Measurements from ENCODE around the gene ARHGEF2.

The ARHGEF2 gene

DNA sequence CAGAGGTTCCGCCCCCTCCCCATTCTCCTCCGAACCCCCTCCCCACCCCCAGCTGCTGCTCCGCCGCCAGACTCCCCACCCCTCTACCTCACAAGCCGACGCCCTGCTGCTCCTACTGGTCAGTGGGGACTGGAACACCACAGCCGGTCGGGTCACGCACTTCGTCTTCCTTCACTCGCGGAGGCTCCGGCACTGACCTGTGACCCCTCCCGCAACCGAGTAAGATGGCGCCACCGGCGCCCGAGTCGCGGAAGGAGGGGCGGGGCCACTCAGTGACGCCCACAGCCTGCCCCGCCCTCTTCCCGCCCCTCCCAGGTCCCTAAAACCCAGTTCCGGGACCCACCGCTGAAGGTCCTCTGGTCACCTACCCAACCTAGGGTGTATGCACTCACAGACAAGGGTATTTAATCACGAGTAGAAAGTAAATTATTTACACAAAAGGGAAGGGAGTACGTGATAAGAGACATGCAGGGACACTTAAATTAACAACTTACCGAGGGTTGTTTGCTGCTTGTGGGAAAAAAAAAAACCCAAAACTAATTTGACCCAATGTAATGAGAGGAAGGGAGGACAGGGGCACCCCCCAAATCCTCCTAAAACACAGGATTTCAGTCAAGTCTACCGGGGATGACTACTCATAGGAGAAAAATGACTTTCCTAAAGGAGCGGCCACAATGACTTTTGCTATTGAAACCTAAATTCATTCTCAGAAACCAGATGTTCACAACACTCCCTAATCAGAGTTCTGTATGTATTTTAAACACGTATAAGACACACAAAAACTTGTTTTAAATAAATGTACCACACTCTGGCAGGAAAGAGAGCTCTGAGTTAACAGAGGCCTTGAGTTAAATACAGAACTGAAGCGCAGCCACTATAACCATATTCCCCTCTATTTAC is 66.9 kb downstream of the ARHGEF2 start, which contains the start of gene RIT1:
Gene RIT1 (minus strand): TSS at position 194 of the 900 bp plus-strand sequence. CDS start 588 bp downstream, outside the sequence.
- DNase-seq (ENCODE audit: low read depth) = peak; percentile 78

DNA sequence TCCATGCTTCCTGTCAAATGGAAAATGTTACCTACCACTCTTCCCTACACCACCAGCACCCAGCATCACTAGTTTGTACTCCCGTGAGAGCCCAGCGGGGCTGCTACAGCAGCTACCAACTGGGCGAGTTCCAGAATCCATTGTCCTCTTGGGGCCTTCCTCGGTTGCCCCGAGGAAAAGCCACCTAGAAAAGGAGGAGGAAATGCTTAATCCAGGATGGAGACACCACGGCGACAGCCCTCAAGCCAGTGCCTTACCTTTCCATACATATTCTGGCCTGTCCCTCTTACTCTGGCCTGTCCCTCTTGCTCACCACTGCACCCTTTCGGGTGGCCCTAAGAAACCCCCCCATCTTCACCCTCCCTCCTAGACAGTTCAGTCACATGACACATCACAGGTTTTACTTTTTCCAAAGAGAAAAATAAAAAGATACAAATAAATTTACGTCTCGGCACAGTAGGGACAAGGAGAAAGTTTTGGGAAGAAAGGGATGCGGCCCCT is 67.7 kb downstream of the ARHGEF2 start:
- DNase-seq (ENCODE audit: low read depth) = no peak

DNA sequence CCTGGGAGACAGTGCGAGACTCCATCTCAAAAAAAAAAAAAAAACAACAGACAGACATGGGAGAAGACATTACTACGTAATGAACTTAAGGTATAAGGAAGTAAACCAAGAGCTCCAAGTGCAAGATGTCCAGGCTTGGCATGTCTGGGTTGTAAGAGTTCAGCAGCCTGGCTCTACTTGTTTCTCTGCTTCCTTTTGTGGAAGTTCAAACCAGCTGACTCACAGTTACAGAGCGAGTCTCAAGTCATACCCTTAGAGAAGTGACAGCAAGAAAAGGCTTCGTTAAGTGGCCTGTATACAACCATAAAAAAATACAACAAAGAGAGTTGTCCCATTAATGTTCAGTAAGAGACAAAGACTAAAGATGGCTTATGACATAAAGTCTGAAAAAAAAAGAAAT is 68.5 kb downstream of the ARHGEF2 start:
- no peak for DNase-seq (ENCODE audit: low read depth)

DNA sequence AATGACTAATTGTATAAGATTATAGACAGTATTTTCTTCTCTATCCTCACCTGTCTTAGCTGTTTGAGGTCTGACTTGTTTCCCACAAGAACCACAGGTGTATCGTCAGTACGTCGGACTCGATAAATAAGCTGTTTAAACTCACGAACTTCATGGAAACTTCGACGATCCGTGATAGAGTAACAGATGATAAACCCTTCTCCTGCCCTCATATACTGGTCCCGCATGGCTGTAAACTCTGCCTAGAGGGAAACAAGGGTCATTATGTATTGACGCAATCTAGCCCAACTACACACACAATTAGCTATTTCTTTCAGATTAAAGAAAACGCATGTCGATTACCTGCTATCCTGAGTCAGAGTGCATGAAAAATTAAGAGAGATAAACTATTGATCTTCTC is 74.1 kb downstream of the ARHGEF2 start:
- DNase-seq (ENCODE audit: low read depth) = no peak

DNA sequence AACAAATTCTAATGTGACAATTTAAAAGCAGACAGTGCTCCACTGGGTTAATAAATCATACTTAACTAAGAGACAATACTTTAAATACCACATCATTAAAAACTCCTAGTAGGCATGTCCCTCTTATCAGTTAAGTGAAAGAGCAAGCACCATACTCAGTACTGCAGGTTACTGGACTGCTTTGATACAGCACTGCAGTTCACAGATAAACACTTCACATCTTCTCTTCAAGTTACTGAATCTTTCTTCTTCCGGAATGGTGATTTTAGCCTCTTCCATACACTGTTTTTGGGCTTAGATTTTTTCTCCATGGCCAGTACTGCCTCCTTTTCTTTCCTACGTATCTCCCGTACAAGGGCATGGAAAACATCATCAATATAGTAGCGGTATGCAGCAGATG is 78.2 kb downstream of the ARHGEF2 start:
- DNase-seq (ENCODE audit: low read depth) = no peak

DNA sequence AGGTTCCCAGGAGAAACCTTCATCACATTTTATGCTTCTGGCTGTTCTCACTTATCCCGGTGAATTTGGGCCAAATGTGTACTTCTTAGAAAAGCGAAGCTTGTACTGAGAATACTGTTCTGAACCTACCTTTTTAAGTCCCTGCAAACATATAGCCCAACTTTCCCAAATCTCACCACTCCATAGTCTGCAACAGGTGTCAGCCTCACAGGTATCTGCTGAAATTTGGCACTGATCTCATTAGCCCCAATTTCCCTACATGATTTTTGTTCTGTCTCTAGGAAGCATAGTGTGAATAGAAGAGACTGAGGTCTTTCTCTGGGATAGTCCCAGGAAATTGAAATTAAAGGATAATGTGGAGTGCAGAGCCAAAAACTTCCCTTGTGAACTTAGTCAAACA is 78.7 kb downstream of the ARHGEF2 start:
- no peak for DNase-seq (ENCODE audit: low read depth)

DNA sequence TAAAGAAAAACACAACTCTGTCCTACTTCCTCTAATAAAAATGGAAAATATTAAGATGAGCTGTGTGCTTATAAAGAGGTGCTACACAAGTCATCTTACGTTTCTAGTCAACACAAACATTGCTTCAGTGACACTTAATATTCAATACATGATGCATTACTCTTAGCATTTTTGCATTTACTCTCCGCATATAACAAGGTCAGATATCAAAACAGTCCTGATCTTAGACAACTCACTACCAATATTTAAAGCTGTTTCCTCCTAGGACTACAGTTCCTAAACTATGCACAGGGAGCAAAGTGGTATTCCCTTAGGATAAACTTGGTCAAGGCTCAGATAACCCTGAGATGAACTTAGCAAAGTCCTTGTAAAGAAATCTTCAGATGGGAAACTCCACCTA is 79.5 kb downstream of the ARHGEF2 start:
- DNase-seq (ENCODE audit: low read depth) = no peak

DNA sequence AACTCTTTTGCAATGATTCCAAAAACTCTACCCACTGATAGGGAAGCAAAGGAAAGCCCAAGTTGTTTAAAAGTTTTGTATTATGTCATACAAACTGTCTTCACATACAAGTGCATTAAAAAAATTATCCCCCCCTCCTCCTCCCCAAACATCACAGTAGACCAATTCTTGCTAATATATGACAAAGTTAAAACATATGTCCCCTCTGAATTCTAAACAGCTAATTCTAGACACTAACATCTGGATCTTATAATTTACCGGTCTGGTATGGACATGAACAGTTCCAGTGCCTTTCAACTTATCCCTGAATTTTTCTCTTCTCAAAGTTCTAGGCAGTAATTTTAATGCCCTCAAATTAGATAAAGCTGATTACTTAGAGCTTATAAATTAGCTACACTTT is 80.6 kb downstream of the ARHGEF2 start:
- no peak for DNase-seq (ENCODE audit: low read depth)
